Measurements from ENCODE around the gene B3GNT5.

Gene B3GNT5

GRCh38 chr3:183220828-183221227 is 32.2 kb upstream of the B3GNT5 start (continued):
- TF ChIP-seq CTCF (tag by site-specific recombination; IDR thresholded peaks at IDR 0.05) (no peak), RBAK (tag by site-specific recombination; IDR thresholded peaks at IDR 0.05) (no peak), ZFP69B (tag by site-specific recombination; IDR thresholded peaks at IDR 0.05) (no peak)

GRCh38 chr3:183222631-183223235 is 30.3 kb upstream of the B3GNT5 start:
- CTCF ChIA-PET: no interaction called here

GRCh38 chr3:183224180-183224970 is 28.7 kb upstream of the B3GNT5 start:
- TF ChIP-seq ZNF37A (tag by site-specific recombination; IDR thresholded peaks at IDR 0.05) (no peak), ZNF514 (tag by site-specific recombination; IDR thresholded peaks at IDR 0.05) (no peak)
- Histone ChIP-seq H3K36me3 (ENCODE audit: control insufficient read depth in 2 of 2, insufficient read depth in 1 of 2, low read length in 2 of 2) (no peaks in the 10 kb centered on the region), H3K4me3 (ENCODE audit: low read depth, low read length) (no peak overlapping the region), H3K4me1 (ENCODE audit: control insufficient read depth, insufficient read depth, low read length) (no peaks in the 10 kb centered on the region), H3K27ac (ENCODE audit: extremely low read depth, low read depth, low read length) (no peak overlapping the region), H3K9me3 (ENCODE audit: control insufficient read depth, insufficient read depth, low read depth, low read length) (no peaks in the 10 kb centered on the region)
- ChIA-PET POLR2A (no interaction called here), CTCF (no interaction called here)

More at GRCh38 chr3:183222631-183223235, 30.3 kb upstream of the B3GNT5 start:
- Histone ChIP-seq H3K4me1 (ENCODE audit: control insufficient read depth, insufficient read depth, low read length) (no peaks in the 10 kb centered on the region), H3K27ac (ENCODE audit: extremely low read depth, low read depth, low read length) (no peak overlapping the region), H3K9me3 (ENCODE audit: control insufficient read depth, insufficient read depth, low read depth, low read length) (no peaks in the 10 kb centered on the region), H3K4me3 (ENCODE audit: low read depth, low read length) (no peak overlapping the region), H3K36me3 (ENCODE audit: control insufficient read depth in 2 of 2, insufficient read depth in 1 of 2, low read length in 2 of 2) (no peaks in the 10 kb centered on the region)
- TF ChIP-seq ZNF221 (tag by site-specific recombination; IDR thresholded peaks at IDR 0.05; ENCODE audit: borderline replicate concordance): no peak
- no peak for TF ChIP-seq ZNF596 (tag by site-specific recombination; IDR thresholded peaks at IDR 0.05)
- POLR2A ChIA-PET: no interaction called here

- POLR2A ChIA-PET: no interaction called here
- CTCF ChIA-PET: no interaction called here
- no peaks in the 10 kb centered on the region for H3K36me3 ChIP-seq (ENCODE audit: control insufficient read depth in 2 of 2, insufficient read depth in 1 of 2, low read length in 2 of 2)
- no peak overlapping the region for H3K27ac ChIP-seq (ENCODE audit: extremely low read depth, low read depth, low read length)
- H3K4me1 ChIP-seq (ENCODE audit: control insufficient read depth, insufficient read depth, low read length): no peaks in the 10 kb centered on the region
- TF ChIP-seq PRDM1 (tag by site-specific recombination; IDR thresholded peaks at IDR 0.05) (no peak), ZNF521 (tag by site-specific recombination; IDR thresholded peaks at IDR 0.05) (no peak), ZNF664 (tag by site-specific recombination; IDR thresholded peaks at IDR 0.05) (no peak)
- no peaks in the 10 kb centered on the region for H3K9me3 ChIP-seq (ENCODE audit: control insufficient read depth, insufficient read depth, low read depth, low read length)
- no peak overlapping the region for H3K4me3 ChIP-seq (ENCODE audit: low read depth, low read length)
These were observed 26.6 kb upstream of the B3GNT5 start for GRCh38 chr3:183226333-183226890.

GRCh38 chr3:183227586-183227985 is 25.5 kb upstream of the B3GNT5 start:
- CTCF ChIA-PET: interaction anchor here (0.5 to 1.1 kb wide), 3 partner anchors 13 to 110 kb away, joined by 3 read pairs; no protein-coding TSS in a partner anchor

More at GRCh38 chr3:183227586-183227985, 25.5 kb upstream of the B3GNT5 start:
- H3K27ac ChIP-seq (ENCODE audit: extremely low read depth, low read depth, low read length): no peak overlapping the region
- H3K36me3 ChIP-seq (ENCODE audit: control insufficient read depth in 2 of 2, insufficient read depth in 1 of 2, low read length in 2 of 2): no peaks in the 10 kb centered on the region
- POLR2A ChIA-PET: interaction anchor here (0.6 kb wide), 1 partner anchor 1197 kb away, joined by 3 read pairs; no protein-coding TSS in a partner anchor
- no peaks in the 10 kb centered on the region for H3K9me3 ChIP-seq (ENCODE audit: control insufficient read depth, insufficient read depth, low read depth, low read length)
- H3K4me1 ChIP-seq (ENCODE audit: control insufficient read depth, insufficient read depth, low read length): no peaks in the 10 kb centered on the region
- TF ChIP-seq ZNF302 (tag by site-specific recombination; IDR thresholded peaks at IDR 0.05; ENCODE audit: low read depth): no peak
- H3K4me3 ChIP-seq (ENCODE audit: low read depth, low read length): no peak overlapping the region

Data from HEK293 (cell line).